Vagina (tissue), 2 donors: ENCODE data around the gene ARL6IP6. TPM values are rescaled to one million over a fixed set of nuclear protein-coding genes. Genes with fewer than 3 reads are reported as not detected.

ENCODE experiments used
- DNase-seq, 2 donors: peaks; one replicate each; pipeline ENCODE4 v3.0.0-alpha.2; 2017; ENCODE audit errors: extremely low spot score in 2 of 2
- H3K27ac ChIP-seq: fragments of 200-600 bp; sonication (generic); one replicate; pipeline ENCODE4 v1.5.1; 2019
- H3K27me3 ChIP-seq: fragments of 200-600 bp; sonication (generic); one replicate; pipeline ENCODE4 v1.5.1; 2019
- H3K36me3 ChIP-seq, 2 donors: fragments of 200-600 bp; sonication (generic); one replicate each; pipeline ENCODE4 v1.5.1; 2017 to 2019
- H3K4me1 ChIP-seq: fragments of 200-600 bp; sonication (generic); one replicate; pipeline ENCODE4 v1.5.1; 2019
- H3K4me3 ChIP-seq, 2 donors: fragments of 200-600 bp; sonication (generic); 1 replicate in 1 of 2; 2 replicates in 1 of 2; pipeline ENCODE4 v1.5.1; 2016 to 2019
- H3K9me3 ChIP-seq: fragments of 200-600 bp; sonication (generic); one replicate; pipeline ENCODE4 v1.5.1; 2019
- CTCF ChIP-seq, 3 experiments: fragments of 450-650 bp in 2 of 3; fragments of 200-600 bp in 1 of 3; sonication (generic) in 1 of 3; IDR thresholded peaks; one replicate each; pipeline ENCODE4 v1.5.1; 2017 to 2019; ENCODE audit warnings: antibody characterized with exemption in 3 of 3, mild to moderate bottlenecking in 2 of 3, moderate library complexity in 2 of 3
- POLR2A ChIP-seq, 2 donors: fragments of 450-650 bp; IDR thresholded peaks; one replicate each; pipeline ENCODE4 v1.6.1; 2017; ENCODE audit warnings: antibody characterized with exemption in 2 of 2, mild to moderate bottlenecking in 2 of 2, moderate library complexity in 2 of 2
- POLR2AphosphoS5 ChIP-seq, 2 donors: sonication (generic); formaldehyde crosslinking; IDR thresholded peaks; one replicate each; pipeline ENCODE4 v1.9.0; 2017; ENCODE audit warnings: antibody characterized with exemption in 2 of 2, mild to moderate bottlenecking in 2 of 2, low read depth in 1 of 2; ENCODE audit not compliant: insufficient read depth in 1 of 2
- intact Hi-C: fragments of 100-400 bp; cut with DNase I; formaldehyde crosslinking; loops from one replicate; pipeline ENCODE4 v1.15.1; 2023
- total RNA-seq: library from RNA; depleted of rRNA; stranded (reverse); fragments of >200 nt; gene quantifications from one replicate; pipeline ENCODE4 v1.2.3, GENCODE V29; 2016

Gene ARL6IP6
- total RNA-seq, 1 donor from 2014 or later = 15.2 TPM

DNA sequence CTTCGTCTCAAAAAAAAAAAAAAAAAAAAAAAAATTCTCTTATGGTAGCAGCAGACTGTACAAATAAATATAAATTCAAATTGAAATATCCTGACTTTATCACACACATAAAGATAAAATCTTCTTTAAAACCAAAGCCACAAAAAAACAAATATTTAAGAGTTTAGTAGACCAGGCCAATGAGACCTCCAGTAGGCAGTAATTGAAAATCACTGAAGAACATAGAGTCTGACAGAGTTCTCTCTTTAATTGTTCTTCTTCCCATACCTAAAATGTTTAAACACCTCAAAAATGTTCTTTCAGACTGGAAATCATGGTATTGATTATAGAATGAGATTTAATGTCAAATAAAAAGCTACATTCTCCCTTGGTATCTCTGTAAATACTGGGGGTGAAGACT lies 21.9 kb upstream of the ARL6IP6 start:
- no peak for TF ChIP-seq POLR2AphosphoS5 (IDR thresholded peaks at IDR 0.05; ENCODE audit: insufficient read depth in 1 of 2, low read depth in 1 of 2)
- no peak for TF ChIP-seq CTCF (IDR thresholded peaks at IDR 0.05)
- Histone ChIP-seq H3K4me3 (no peak overlapping the region), H3K36me3 (no peaks in the 10 kb centered on the region), H3K27ac (no peak overlapping the region), H3K9me3 (no peaks in the 10 kb centered on the region), H3K4me1 (peaks cover 4% of the 10 kb centered on the region), H3K27me3 (no peaks in the 10 kb centered on the region)
- intact Hi-C loops = no loop called here
- DNase-seq = no peak

DNA sequence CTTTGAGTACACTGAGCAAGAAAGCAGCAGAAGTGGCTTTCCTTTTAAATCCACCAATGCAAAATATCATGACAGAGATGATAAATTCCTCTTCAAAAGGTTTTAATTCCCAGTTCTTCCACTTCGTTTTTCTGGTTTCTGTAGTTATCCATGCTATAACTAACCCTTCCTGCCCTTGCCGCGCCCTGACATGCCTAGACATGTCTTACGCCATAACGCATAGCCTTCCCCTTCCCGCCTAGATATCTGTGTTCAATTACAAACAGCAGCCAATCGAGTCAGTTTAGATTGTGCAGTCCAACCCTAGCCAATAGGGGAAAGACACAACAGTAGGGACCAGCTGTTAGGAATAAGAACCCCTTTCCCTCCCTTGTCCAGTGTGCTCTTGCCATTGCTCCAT lies 17.2 kb upstream of the ARL6IP6 start:
- intact Hi-C loops = no loop called here

DNA sequence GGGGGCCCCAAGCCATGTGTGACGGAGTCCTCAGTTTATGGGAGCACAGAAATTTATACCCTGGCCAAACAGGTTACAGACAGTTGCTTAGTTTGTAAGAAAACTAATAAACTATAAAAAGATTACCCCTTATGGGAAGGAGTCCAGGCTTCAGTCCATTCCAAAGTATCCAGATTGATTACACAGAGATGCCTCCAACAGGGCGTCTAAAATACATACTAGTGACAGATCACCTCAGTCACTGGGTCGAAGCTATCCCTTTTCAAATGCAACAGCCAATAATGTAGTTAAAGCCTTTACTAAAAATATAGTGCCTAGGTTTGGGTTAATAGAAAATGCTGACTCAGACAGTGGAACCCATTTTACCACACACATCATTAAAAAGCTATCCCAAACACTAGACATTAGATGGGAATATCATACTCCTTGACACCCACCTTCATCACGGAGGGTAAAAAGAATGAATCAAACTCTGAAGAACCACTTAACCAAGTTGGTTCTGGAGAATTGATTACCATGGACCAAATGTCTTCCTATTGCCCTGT lies 11.9 kb upstream of the ARL6IP6 start:
- Histone ChIP-seq H3K27ac (no peak overlapping the region), H3K4me1 (peaks cover 11% of the 10 kb centered on the region), H3K36me3 (peaks cover 0 to 19% of the 10 kb centered on the region in 2 donors), H3K27me3 (no peaks in the 10 kb centered on the region), H3K4me3 (no peak overlapping the region), H3K9me3 (no peaks in the 10 kb centered on the region)
- DNase-seq = no peak
- TF ChIP-seq CTCF (IDR thresholded peaks at IDR 0.05) (no peak), POLR2AphosphoS5 (IDR thresholded peaks at IDR 0.05; ENCODE audit: insufficient read depth in 1 of 2, low read depth in 1 of 2) (no peak)
- intact Hi-C loops = no loop called here

More for the DNA sequence above, 17.2 kb upstream of the ARL6IP6 start:
- Histone ChIP-seq H3K9me3 (no peaks in the 10 kb centered on the region), H3K4me3 (no peak overlapping the region), H3K27me3 (no peaks in the 10 kb centered on the region), H3K4me1 (peaks cover 4% of the 10 kb centered on the region), H3K27ac (no peak overlapping the region), H3K36me3 (peaks cover 0 to 9% of the 10 kb centered on the region in 2 donors)
- no peak for TF ChIP-seq CTCF (IDR thresholded peaks at IDR 0.05)
- no peak for TF ChIP-seq POLR2AphosphoS5 (IDR thresholded peaks at IDR 0.05; ENCODE audit: insufficient read depth in 1 of 2, low read depth in 1 of 2)
- TF ChIP-seq POLR2A (IDR thresholded peaks at IDR 0.05) = no peak
- no peak for DNase-seq

GRCh38 chr2:152708742-152709141 lies 9.7 kb upstream of the ARL6IP6 start:
- Histone ChIP-seq H3K4me1 (peaks cover 18% of the 10 kb centered on the region), H3K27me3 (no peaks in the 10 kb centered on the region), H3K36me3 (peaks cover 0 to 21% of the 10 kb centered on the region in 2 donors), H3K27ac (no peak overlapping the region), H3K9me3 (no peaks in the 10 kb centered on the region), H3K4me3 (no peak overlapping the region)
- TF ChIP-seq POLR2AphosphoS5 (IDR thresholded peaks at IDR 0.05; ENCODE audit: insufficient read depth in 1 of 2, low read depth in 1 of 2) (no peak), POLR2A (IDR thresholded peaks at IDR 0.05) (no peak), CTCF (IDR thresholded peaks at IDR 0.05) (no peak)
- no peak for DNase-seq
- intact Hi-C loops = no loop called here

GRCh38 chr2:152710713-152711112 lies 7.7 kb upstream of the ARL6IP6 start:
- DNase-seq = no peak
- H3K4me3 ChIP-seq = no peak overlapping the region
- TF ChIP-seq POLR2A (IDR thresholded peaks at IDR 0.05) = no peak
- no peak for TF ChIP-seq CTCF (IDR thresholded peaks at IDR 0.05)
- no peak for TF ChIP-seq POLR2AphosphoS5 (IDR thresholded peaks at IDR 0.05; ENCODE audit: insufficient read depth in 1 of 2, low read depth in 1 of 2)

More at GRCh38 chr2:152710713-152711112, 7.7 kb upstream of the ARL6IP6 start:
- H3K4me1 ChIP-seq = peaks cover 36% of the 10 kb centered on the region
- no peak overlapping the region for H3K27ac ChIP-seq
- no peaks in the 10 kb centered on the region for H3K27me3 ChIP-seq
- H3K9me3 ChIP-seq = no peaks in the 10 kb centered on the region
- H3K36me3 ChIP-seq = peaks cover 0 to 26% of the 10 kb centered on the region in 2 donors
- intact Hi-C loops = no loop called here
